DND-41 (cell line): Measurements from ENCODE around the gene EFR3B.

Source experiments
- CTCF ChIP-seq: IDR thresholded peaks from 2 replicates; pipeline ENCODE4 v1.5.1; 2012; ENCODE audit warnings: borderline replicate concordance, low read length, moderate library complexity, mild to moderate bottlenecking; ENCODE audit not compliant: poor library complexity, severe bottlenecking; ENCODE audit errors: extremely low read depth
- EZH2 ChIP-seq: IDR thresholded peaks from 3 replicates; pipeline ENCODE4 v1.6.1; 2012; ENCODE audit warnings: borderline replicate concordance, low read depth, mild to moderate bottlenecking, moderate library complexity, low read length, inconsistent platforms; ENCODE audit not compliant: severe bottlenecking

GRCh38 chr2:25197336-25198208 lies 155.7 kb downstream of the EFR3B start:
- TF ChIP-seq CTCF (no peak), EZH2 (no peak)
